HCT116 (cell line): ENCODE data around the gene POLR3H. TPM values are rescaled to one million over a fixed set of nuclear protein-coding genes. Genes with fewer than 3 reads are reported as not detected.

Experiments used
- ATAC-seq: fragments of 200-7000 bp; cut with Tn5 transposase; 2 replicates; pipeline ENCODE4 v1.9.1; 2020; ENCODE audit warnings: mild to moderate bottlenecking, moderate library complexity
- BruUV-seq: library from RNA; stranded (reverse); fragments of 400-500 nt; replicated peaks from 2 replicates; lab custom pipeline; 2021; lab: Mats Ljungman, UMichigan
- CTCF ChIA-PET: fragments of 300-600 bp; sonication (Branson Sonifier 250); formaldehyde crosslinking; loops from one replicate; lab custom pipeline; 2021; ENCODE audit warnings: antibody characterized with exemption; lab: Charles Lee
- POLR2A ChIA-PET: fragments of 300-600, 350-600 bp; sonication (Branson Sonifier 250); formaldehyde crosslinking; loops from one replicate; lab custom pipeline; 2021; ENCODE audit warnings: antibody characterized with exemption; lab: Charles Lee
- RAD21 ChIA-PET, 2 experiments: fragments of 300-600 bp; sonication (Branson Sonifier 250); formaldehyde crosslinking; loops; one replicate each; lab custom pipeline; 2023; ENCODE audit warnings: low total read pairs in 2 of 2; ENCODE audit not compliant: uncharacterized antibody in 2 of 2, unreplicated experiment in 2 of 2, low non-redundant PET in 1 of 2; lab: Charles Lee
- DNase-seq: peaks from one replicate; pipeline ENCODE4 v3.0.0-alpha.2; 2010; ENCODE audit warnings: low read depth, low spot score
- H2AFZ ChIP-seq: fragments of 200-600 bp; shearing (Covaris generic), sonication (generic); 2 replicates; pipeline ENCODE4 v1.6.1; 2017; ENCODE audit warnings: low read depth, mixed run types, mixed read lengths, antibody characterized with exemption, low read length; ENCODE audit not compliant: poor library complexity, severe bottlenecking
- H3K27ac ChIP-seq: 2 replicates; pipeline ENCODE4 v1.5.1; 2012; ENCODE audit warnings: low read depth, low read length
- H3K27me3 ChIP-seq: fragments of 200-600 bp; sonication (generic); 2 replicates; pipeline ENCODE4 v1.6.1; 2016; ENCODE audit warnings: mixed run types, low read length, mixed read lengths; ENCODE audit not compliant: insufficient read depth
- H3K36me3 ChIP-seq, 2 experiments: fragments of 200-500 bp in 1 of 2; fragments of 200-600 bp in 1 of 2; sonication (Bioruptor generic) in 1 of 2; sonication (generic) in 1 of 2; 2 replicates each; pipeline versions ENCODE4 v1.5.1 to v1.6.1; 2014 to 2016; ENCODE audit warnings: low read length in 2 of 2, inconsistent platforms in 1 of 2, mixed read lengths in 1 of 2, mixed run types in 1 of 2; ENCODE audit not compliant: insufficient read depth in 2 of 2, control insufficient read depth in 1 of 2
- H3K4me1 ChIP-seq, 2 experiments: fragments of 200-600 bp in 1 of 2; sonication (generic) in 1 of 2; 2 replicates each; pipeline versions ENCODE4 v1.5.1 to v1.6.1; 2012 to 2017; ENCODE audit warnings: low read length in 2 of 2, inconsistent platforms in 1 of 2, mild to moderate bottlenecking in 1 of 2, mixed read lengths in 1 of 2, mixed run types in 1 of 2, moderate library complexity in 1 of 2; ENCODE audit not compliant: insufficient read depth in 2 of 2, control insufficient read depth in 1 of 2
- H3K4me2 ChIP-seq: fragments of 200-600 bp; sonication (generic); 2 replicates; pipeline ENCODE4 v1.6.1; 2017; ENCODE audit warnings: mixed run types, low read length, mixed read lengths
- H3K4me3 ChIP-seq, 2 experiments: fragments of 200-600 bp in 1 of 2; sonication (generic) in 1 of 2; replicated peaks in 1 of 2; 2 replicates each; pipeline ENCODE4 v1.5.1; 2011 to 2016; ENCODE audit warnings: low read length in 2 of 2, control low read depth in 1 of 2, low read depth in 1 of 2, mild to moderate bottlenecking in 1 of 2, mixed read lengths in 1 of 2, mixed run types in 1 of 2
- H3K79me2 ChIP-seq: fragments of 200-600 bp; sonication (generic); 2 replicates; pipeline ENCODE4 v1.6.1; 2017; ENCODE audit warnings: mild to moderate bottlenecking, mixed run types, low read length, moderate library complexity, mixed read lengths; ENCODE audit not compliant: insufficient read depth
- H3K9ac ChIP-seq: fragments of 200-600 bp; sonication (generic); 2 replicates; pipeline ENCODE4 v1.6.1; 2016; ENCODE audit warnings: low read length, mixed read lengths
- H3K9me2 ChIP-seq: fragments of 200-600 bp; sonication (generic), shearing (Covaris generic); 2 replicates; pipeline ENCODE4 v1.6.1; 2017; ENCODE audit warnings: mixed run types, mild to moderate bottlenecking, moderate library complexity; ENCODE audit not compliant: insufficient read depth
- H3K9me3 ChIP-seq, 2 experiments: fragments of 200-500 bp in 1 of 2; fragments of 200-600 bp in 1 of 2; sonication (Bioruptor generic) in 1 of 2; sonication (generic) in 1 of 2; 2 replicates each; pipeline ENCODE4 v1.6.1; 2014 to 2017; ENCODE audit warnings: low read length in 2 of 2, mixed read lengths in 2 of 2, inconsistent platforms in 1 of 2, low read depth in 1 of 2, mild to moderate bottlenecking in 1 of 2, mixed run types in 1 of 2, moderate library complexity in 1 of 2; ENCODE audit not compliant: control insufficient read depth in 1 of 2, insufficient read depth in 1 of 2
- H4K20me1 ChIP-seq: fragments of 200-600 bp; sonication (generic), shearing (Covaris generic); 2 replicates; pipeline ENCODE4 v1.6.1; 2017; ENCODE audit warnings: mixed run types, mild to moderate bottlenecking, moderate library complexity; ENCODE audit not compliant: insufficient read depth
- ATF3 ChIP-seq: IDR thresholded peaks from 2 replicates; pipeline ENCODE4 v1.6.1; 2012
- CEBPB ChIP-seq: IDR thresholded peaks from 2 replicates; pipeline ENCODE4 v1.6.1; 2012; ENCODE audit warnings: low read depth
- EGR1 ChIP-seq: IDR thresholded peaks from 2 replicates; pipeline ENCODE4 v1.6.1; 2012; ENCODE audit warnings: low read depth
- EZH2 ChIP-seq: fragments of 200-600 bp; sonication (generic); IDR thresholded peaks from 2 replicates; pipeline ENCODE4 v1.6.1; 2017; ENCODE audit warnings: antibody characterized with exemption, mixed run types
- EZH2phosphoT487 ChIP-seq: fragments of 200-600 bp; IDR thresholded peaks from 2 replicates; pipeline ENCODE4 v1.6.1; 2018; ENCODE audit warnings: antibody characterized with exemption, borderline replicate concordance
- FOSL1 ChIP-seq: IDR thresholded peaks from 2 replicates; pipeline ENCODE4 v1.6.1; 2012; ENCODE audit warnings: low read depth
- JUND ChIP-seq: IDR thresholded peaks from 2 replicates; pipeline ENCODE4 v1.6.1; 2012
- POLR2A ChIP-seq: IDR thresholded peaks from 2 replicates; pipeline ENCODE4 v1.7.0; 2011; ENCODE audit warnings: borderline replicate concordance; ENCODE audit not compliant: insufficient read depth, insufficient read length; ENCODE audit errors: extremely low read depth
- POLR2AphosphoS5 ChIP-seq: IDR thresholded peaks from 2 replicates; pipeline ENCODE4 v1.6.1; 2011; ENCODE audit warnings: mild to moderate bottlenecking, low read depth, low read length, moderate library complexity
- RAD21 ChIP-seq: IDR thresholded peaks from 2 replicates; pipeline ENCODE4 v1.6.1; 2012; ENCODE audit warnings: low read depth, mild to moderate bottlenecking
- SIN3A ChIP-seq: IDR thresholded peaks from 2 replicates; pipeline ENCODE4 v1.6.1; 2012; ENCODE audit warnings: low read depth
- SP1 ChIP-seq: IDR thresholded peaks from 2 replicates; pipeline ENCODE4 v1.6.1; 2012; ENCODE audit warnings: low read depth
- SRF ChIP-seq: IDR thresholded peaks from 2 replicates; pipeline ENCODE4 v1.6.1; 2012; ENCODE audit warnings: low read depth
- TCF7L2 ChIP-seq: IDR thresholded peaks from 2 replicates; pipeline ENCODE4 v1.7.0; 2011; ENCODE audit warnings: borderline replicate concordance, inconsistent platforms; ENCODE audit not compliant: insufficient read depth, insufficient read length; ENCODE audit errors: extremely low read depth
- YY1 ChIP-seq: IDR thresholded peaks from 2 replicates; pipeline ENCODE4 v1.6.1; 2011; ENCODE audit warnings: low read length, low read depth, moderate library complexity, mild to moderate bottlenecking; ENCODE audit not compliant: insufficient replicate concordance; ENCODE audit errors: extremely low read depth
- ZNF274 ChIP-seq: fragments of 200-500 bp; sonication (Bioruptor generic); IDR thresholded peaks from 2 replicates; pipeline ENCODE4 v1.6.1; 2014; ENCODE audit warnings: mild to moderate bottlenecking, low read depth, low read length, inconsistent platforms
- intact Hi-C: fragments of 100-400 bp; cut with micrococcal nuclease; formaldehyde crosslinking; loops from 2 replicates; pipeline ENCODE4 v1.10.0; 2022
- total RNA-seq: library from RNA; stranded (reverse); gene quantifications from one replicate; pipeline ENCODE4 v1.2.1, GENCODE V29; 2021; ENCODE audit not compliant: unreplicated experiment
- TF ChIP-seq, protein P1 (sequence below): IDR thresholded peaks from 2 replicates; pipeline ENCODE4 v1.6.1; 2012

Gene POLR3H
- total RNA-seq, 1 experiment from 2014 or later = 62.1 TPM

DNA sequence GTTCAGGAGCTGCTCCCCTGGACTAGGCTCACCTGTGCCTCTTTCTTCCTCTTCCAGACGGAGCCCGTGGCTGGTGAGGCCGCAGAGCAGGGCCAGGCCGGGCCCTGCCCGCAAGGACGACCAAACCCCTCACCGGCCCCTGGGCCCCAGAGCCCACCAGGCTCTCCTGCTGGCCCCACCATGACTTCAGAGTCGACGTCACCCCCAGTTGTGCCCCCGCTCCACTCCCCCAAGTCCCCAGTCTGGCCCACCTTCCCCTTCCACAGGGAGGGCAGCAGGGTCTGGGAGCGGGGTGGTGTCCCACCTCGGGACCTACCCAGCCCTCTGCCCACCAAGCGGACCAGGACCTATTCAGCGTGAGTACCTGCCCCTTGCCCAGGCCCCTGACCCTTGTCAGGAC is 27.5 kb upstream of the POLR3H start:
- POLR2A ChIA-PET = no interaction called here
- no peak for TF ChIP-seq EGR1
- TF ChIP-seq EZH2 = no peak
- TF ChIP-seq SIN3A = no peak
- no peak for TF ChIP-seq SP1
- TF ChIP-seq, protein P1, sequence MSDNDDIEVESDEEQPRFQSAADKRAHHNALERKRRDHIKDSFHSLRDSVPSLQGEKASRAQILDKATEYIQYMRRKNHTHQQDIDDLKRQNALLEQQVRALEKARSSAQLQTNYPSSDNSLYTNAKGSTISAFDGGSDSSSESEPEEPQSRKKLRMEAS = no peak
- no peak for TF ChIP-seq ATF3
- TF ChIP-seq EZH2phosphoT487 = no peak
- TF ChIP-seq FOSL1 = no peak
- TF ChIP-seq RAD21 = no peak
- TF ChIP-seq TCF7L2 = no peak
- no peak for TF ChIP-seq ZNF274
- no peak for TF ChIP-seq CEBPB
- TF ChIP-seq JUND = no peak
- no peak for TF ChIP-seq YY1
- no peak for TF ChIP-seq SRF
- TF ChIP-seq POLR2AphosphoS5 = no peak
- TF ChIP-seq POLR2A = no peak
- H3K36me3 ChIP-seq = 0 out of 4 replicates have a peak, but pooled peaks cover 0 to 3% of the 10 kb centered on the region in 2 experiments
- H3K79me2 ChIP-seq = no peaks in the 10 kb centered on the region
- RAD21 ChIA-PET = no interaction called here
- no peaks in the 10 kb centered on the region for H3K9me2 ChIP-seq
- CTCF ChIA-PET = no interaction called here
- no peak overlapping the region for H3K27ac ChIP-seq
- H3K4me1 ChIP-seq = no peaks in the 10 kb centered on the region
- no peaks in the 10 kb centered on the region for H4K20me1 ChIP-seq
- BruUV-seq = no TSS peak
- ATAC-seq = no peak
- no peaks in the 10 kb centered on the region for H3K9me3 ChIP-seq
- no peak overlapping the region for H3K4me3 ChIP-seq
- no peaks in the 10 kb centered on the region for H3K27me3 ChIP-seq
- no peak overlapping the region for H3K4me2 ChIP-seq
- intact Hi-C loops = no loop called here
- H2AFZ ChIP-seq = no peak overlapping the region
- DNase-seq = no peak
- no peak overlapping the region for H3K9ac ChIP-seq
